Activated naive CD4-positive, alpha-beta T cell (primary cell): Measurements from ENCODE around the gene AMHR2.
"Not testable (repeated sequence)": the region's sequence is repeated elsewhere in the genome, so short reads cannot be mapped to it uniquely, and the experiment has no call there.

Experiments
- DNase-seq, 4 experiments: peaks; one replicate each; lab custom pipeline; 2025; lab: John Stamatoyannopoulos, UW

Gene AMHR2

GRCh38 chr12:53423597-53423996 lies at the start of gene AMHR2:
AMHR2 (plus strand) TSS chr12:53423855; CDS start chr12:53423935, 80 bp downstream.
- DNase-seq, result no peak

- not testable (repeated sequence) for DNase-seq
Observed at GRCh38 chr12:53374277-53374676, 49.4 kb upstream of the AMHR2 start.

- DNase-seq, result no peak
Observed at GRCh38 chr12:53376747-53377146, 46.9 kb upstream of the AMHR2 start.

GRCh38 chr12:53378222-53378621 lies 45.4 kb upstream of the AMHR2 start:
- no peak for DNase-seq

GRCh38 chr12:53378724-53379388 lies 44.8 kb upstream of the AMHR2 start:
- no peak for DNase-seq

- peak; percentile 87 to 99 (median 95) for DNase-seq
Observed at GRCh38 chr12:53379389-53380103, 44.1 kb upstream of the AMHR2 start.

GRCh38 chr12:53380104-53380793 lies 43.4 kb upstream of the AMHR2 start, which contains the start of gene SP1:
SP1 (plus strand) TSS chr12:53380176; CDS start chr12:53380292, 116 bp downstream.
- peak; percentile 64 to 98 (median 74) for DNase-seq

- DNase-seq, result no peak
Observed at GRCh38 chr12:53380794-53381730, 42.6 kb upstream of the AMHR2 start.

- DNase-seq, result no peak
Observed at GRCh38 chr12:53381731-53382630, 41.7 kb upstream of the AMHR2 start.

- no peak for DNase-seq
Observed at GRCh38 chr12:53383258-53383657, 40.4 kb upstream of the AMHR2 start.

- DNase-seq, result not testable (repeated sequence)
Observed at GRCh38 chr12:53386381-53386780, 37.3 kb upstream of the AMHR2 start.

- DNase-seq, result no peak
Observed at GRCh38 chr12:53388932-53389331, 34.7 kb upstream of the AMHR2 start.

GRCh38 chr12:53389702-53390101 lies 34.0 kb upstream of the AMHR2 start:
- DNase-seq, result no peak

- DNase-seq, result no peak
Observed at GRCh38 chr12:53391724-53392123, 31.9 kb upstream of the AMHR2 start.

GRCh38 chr12:53399896-53400295 lies 23.8 kb upstream of the AMHR2 start:
- no peak for DNase-seq

- DNase-seq, result not testable (repeated sequence)
Observed at GRCh38 chr12:53402351-53402750, 21.3 kb upstream of the AMHR2 start.

- DNase-seq, result no peak
Observed at GRCh38 chr12:53402871-53403270, 20.8 kb upstream of the AMHR2 start.

- no peak for DNase-seq
Observed at GRCh38 chr12:53410951-53411350, 12.7 kb upstream of the AMHR2 start.

GRCh38 chr12:53413485-53414204 lies 10.0 kb upstream of the AMHR2 start:
- DNase-seq, result no peak
